H9 (cell line): Measurements from ENCODE around the gene C3orf85. TPM values are rescaled to one million over a fixed set of nuclear protein-coding genes. Genes with fewer than 3 reads are reported as not detected.

ENCODE experiments used
- DNase-seq: peaks from one replicate; pipeline ENCODE4 v3.0.0-alpha.2; 2017
- H2AFZ ChIP-seq: one replicate; pipeline ENCODE4 v1.6.1; 2013; ENCODE audit warnings: mild to moderate bottlenecking, low read length, control low read depth, moderate library complexity
- H2AK5ac ChIP-seq: 2 replicates; pipeline ENCODE4 v1.6.1; 2013; ENCODE audit warnings: low read length, control low read depth, mixed read lengths; ENCODE audit not compliant: insufficient read length
- H2BK120ac ChIP-seq: one replicate; pipeline ENCODE4 v1.6.1; 2013; ENCODE audit warnings: low read depth, mild to moderate bottlenecking, low read length, control low read depth, inconsistent platforms; ENCODE audit not compliant: poor library complexity, severe bottlenecking
- H2BK12ac ChIP-seq: 2 replicates; pipeline ENCODE4 v1.6.1; 2013; ENCODE audit warnings: low read length, control low read depth, mixed read lengths, low read depth; ENCODE audit not compliant: insufficient read length
- H2BK15ac ChIP-seq: 2 replicates; pipeline ENCODE4 v1.6.1; 2013; ENCODE audit warnings: low read depth, low read length, control low read depth
- H2BK20ac ChIP-seq: one replicate; pipeline ENCODE4 v1.6.1; 2013; ENCODE audit warnings: low read depth, mild to moderate bottlenecking, low read length, control low read depth, inconsistent platforms; ENCODE audit not compliant: poor library complexity, severe bottlenecking
- H2BK5ac ChIP-seq: 2 replicates; pipeline ENCODE4 v1.6.1; 2013; ENCODE audit warnings: low read length, control low read depth, mixed read lengths; ENCODE audit not compliant: insufficient read length
- H3K14ac ChIP-seq: 2 replicates; pipeline ENCODE4 v1.6.1; 2013; ENCODE audit warnings: low read length, control low read depth; ENCODE audit not compliant: insufficient read depth
- H3K18ac ChIP-seq: 2 replicates; pipeline ENCODE4 v1.6.1; 2013; ENCODE audit warnings: low read depth, mild to moderate bottlenecking, mixed read lengths, low read length, control low read depth; ENCODE audit not compliant: insufficient read length
- H3K23ac ChIP-seq: 2 replicates; pipeline ENCODE4 v1.6.1; 2013; ENCODE audit warnings: low read length, control low read depth, mixed read lengths, low read depth; ENCODE audit not compliant: insufficient read length
- H3K23me2 ChIP-seq: 2 replicates; pipeline ENCODE4 v1.6.1; 2013; ENCODE audit warnings: low read depth, mild to moderate bottlenecking, mixed read lengths, low read length, control low read depth; ENCODE audit not compliant: insufficient read length, poor library complexity, severe bottlenecking
- H3K27ac ChIP-seq: 2 replicates; pipeline ENCODE4 v1.5.1; 2013; ENCODE audit warnings: low read length, control low read depth, mixed read lengths, low read depth; ENCODE audit not compliant: insufficient read length
- H3K27me3 ChIP-seq: 2 replicates; pipeline ENCODE4 v1.6.1; 2013; ENCODE audit warnings: low read length, control low read depth, inconsistent platforms; ENCODE audit not compliant: insufficient read depth
- H3K4ac ChIP-seq: 2 replicates; pipeline ENCODE4 v1.6.1; 2013; ENCODE audit warnings: low read depth, mild to moderate bottlenecking, control low read depth, inconsistent platforms, low read length, moderate library complexity
- H3K4me1 ChIP-seq: 2 replicates; pipeline ENCODE4 v1.6.1; 2013; ENCODE audit warnings: low read length, control low read depth, inconsistent platforms; ENCODE audit not compliant: insufficient read depth
- H3K4me2 ChIP-seq: 2 replicates; pipeline ENCODE4 v1.6.1; 2013; ENCODE audit warnings: low read length, control low read depth, mixed read lengths; ENCODE audit not compliant: insufficient read length, insufficient read depth
- H3K56ac ChIP-seq: 2 replicates; pipeline ENCODE4 v1.6.1; 2013; ENCODE audit warnings: low read depth, mild to moderate bottlenecking, mixed read lengths, low read length, control low read depth; ENCODE audit not compliant: insufficient read length
- H3K79me1 ChIP-seq: 2 replicates; pipeline ENCODE4 v1.6.1; 2013; ENCODE audit warnings: low read depth, mild to moderate bottlenecking, moderate library complexity, low read length, control low read depth, inconsistent platforms; ENCODE audit not compliant: insufficient read depth, poor library complexity, severe bottlenecking
- H3K79me2 ChIP-seq: 2 replicates; pipeline ENCODE4 v1.6.1; 2013; ENCODE audit warnings: low read length, control low read depth, inconsistent platforms; ENCODE audit not compliant: insufficient read depth
- H3K9ac ChIP-seq: 2 replicates; pipeline ENCODE4 v1.6.1; 2013; ENCODE audit warnings: low read length, control low read depth, mixed read lengths; ENCODE audit not compliant: insufficient read length; ENCODE audit errors: extremely low read depth
- H3K9me3 ChIP-seq: one replicate; pipeline ENCODE4 v1.6.1; 2013; ENCODE audit warnings: low read depth, low read length, inconsistent platforms; ENCODE audit not compliant: control insufficient read depth
- H3T11ph ChIP-seq: one replicate; pipeline ENCODE4 v1.6.1; 2013; ENCODE audit warnings: mild to moderate bottlenecking, low read length, control low read depth, inconsistent platforms
- H4K20me1 ChIP-seq: one replicate; pipeline ENCODE4 v1.6.1; 2013; ENCODE audit not compliant: control insufficient read depth, insufficient read length, insufficient read depth
- H4K5ac ChIP-seq: 2 replicates; pipeline ENCODE4 v1.6.1; 2013; ENCODE audit warnings: low read depth, mild to moderate bottlenecking, mixed read lengths, low read length, control low read depth; ENCODE audit not compliant: insufficient read length
- H4K8ac ChIP-seq: replicated peaks from 2 replicates; pipeline ENCODE4 v1.6.1; 2013; ENCODE audit warnings: low read length, control low read depth, mixed read lengths, low read depth; ENCODE audit not compliant: insufficient read length
- H4K91ac ChIP-seq: 2 replicates; pipeline ENCODE4 v1.6.1; 2013; ENCODE audit warnings: low read depth, mild to moderate bottlenecking, moderate library complexity, mixed read lengths, low read length, control low read depth; ENCODE audit not compliant: insufficient read length
- H3K27ac Mint-ChIP-seq, 3 experiments: 2 replicates in 2 of 3; 3 replicates in 1 of 3; pipeline ENCODE4 v1.8.0; 2020 to 2021; ENCODE audit warnings: mixed read lengths in 3 of 3, mild to moderate bottlenecking in 1 of 3, moderate library complexity in 1 of 3
- H3K27me3 Mint-ChIP-seq: 2 replicates; pipeline ENCODE4 v1.8.0; 2021; ENCODE audit warnings: low read depth, mild to moderate bottlenecking, moderate library complexity, mixed read lengths
- H3K36me3 Mint-ChIP-seq, 3 experiments: 2 replicates in 2 of 3; 3 replicates in 1 of 3; pipeline ENCODE4 v1.8.0; 2020 to 2021; ENCODE audit warnings: low read depth in 3 of 3, mixed read lengths in 3 of 3; ENCODE audit not compliant: insufficient read depth in 1 of 3
- H3K4me1 Mint-ChIP-seq, 2 experiments: 2 replicates each; pipeline ENCODE4 v1.8.0; 2020; ENCODE audit warnings: mixed read lengths in 2 of 2
- H3K4me3 Mint-ChIP-seq, 2 experiments: 2 replicates in 1 of 2; 3 replicates in 1 of 2; pipeline ENCODE4 v1.8.0; 2020 to 2021; ENCODE audit warnings: mild to moderate bottlenecking in 2 of 2, mixed read lengths in 2 of 2, moderate library complexity in 1 of 2
- H3K9me3 Mint-ChIP-seq, 2 experiments: 2 replicates in 1 of 2; 3 replicates in 1 of 2; pipeline ENCODE4 v1.8.0; 2020; ENCODE audit warnings: mild to moderate bottlenecking in 2 of 2, mixed read lengths in 2 of 2, moderate library complexity in 1 of 2
- WGBS: extraction: QIAGEN DNeasy Blood & Tissue Kit; methylation state at CpG from one replicate; pipeline ENCODE4 v1.1.7; 2013; ENCODE audit warnings: missing lambda C conversion rate, low lambda C conversion rate, mixed read lengths; ENCODE audit not compliant: insufficient read length; ENCODE audit errors: extremely low coverage; 5-methylcytosine and 5-hydroxymethylcytosine counted together
- total RNA-seq: library from RNA; stranded (reverse); gene quantifications from 2 replicates; pipeline ENCODE4 v1.2.1, GENCODE V29; 2021
- TF ChIP-seq, protein P1 (sequence below): fragments of 200-600 bp; sonication (generic); conservative IDR thresholded peaks from 3 replicates; pipeline ENCODE4 v1.8.0; 2021; ENCODE audit warnings: antibody characterized with exemption, mild to moderate bottlenecking

Gene C3orf85
- total RNA-seq, 1 experiment from 2014 or later = not detected

DNA sequence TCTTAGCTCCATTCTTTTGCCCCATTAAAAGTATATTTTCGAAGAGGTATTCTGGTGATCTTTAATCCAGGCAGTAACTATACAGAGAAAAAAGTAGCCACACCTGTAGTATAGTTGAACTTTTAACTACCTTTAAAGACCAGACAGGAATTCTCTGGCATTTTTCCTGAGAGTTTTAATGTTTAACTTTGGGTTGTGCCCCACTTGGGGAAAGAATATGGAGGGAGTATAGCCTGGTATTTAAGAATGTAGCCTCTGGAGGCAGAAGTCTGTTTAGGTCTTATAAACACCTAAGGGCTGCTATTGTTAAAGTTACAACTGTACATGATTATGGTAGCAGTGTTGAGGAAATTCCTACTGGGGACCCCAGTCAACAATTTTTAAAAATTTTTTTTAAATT is 19.3 kb downstream of the C3orf85 start:
- no peak overlapping the region for H3K4me2 ChIP-seq
- H3K4me1 Mint-ChIP-seq = no peaks in the 10 kb centered on the region
- no peak overlapping the region for H2BK15ac ChIP-seq
- no peaks in the 10 kb centered on the region for H4K20me1 ChIP-seq
- TF ChIP-seq, protein P1, sequence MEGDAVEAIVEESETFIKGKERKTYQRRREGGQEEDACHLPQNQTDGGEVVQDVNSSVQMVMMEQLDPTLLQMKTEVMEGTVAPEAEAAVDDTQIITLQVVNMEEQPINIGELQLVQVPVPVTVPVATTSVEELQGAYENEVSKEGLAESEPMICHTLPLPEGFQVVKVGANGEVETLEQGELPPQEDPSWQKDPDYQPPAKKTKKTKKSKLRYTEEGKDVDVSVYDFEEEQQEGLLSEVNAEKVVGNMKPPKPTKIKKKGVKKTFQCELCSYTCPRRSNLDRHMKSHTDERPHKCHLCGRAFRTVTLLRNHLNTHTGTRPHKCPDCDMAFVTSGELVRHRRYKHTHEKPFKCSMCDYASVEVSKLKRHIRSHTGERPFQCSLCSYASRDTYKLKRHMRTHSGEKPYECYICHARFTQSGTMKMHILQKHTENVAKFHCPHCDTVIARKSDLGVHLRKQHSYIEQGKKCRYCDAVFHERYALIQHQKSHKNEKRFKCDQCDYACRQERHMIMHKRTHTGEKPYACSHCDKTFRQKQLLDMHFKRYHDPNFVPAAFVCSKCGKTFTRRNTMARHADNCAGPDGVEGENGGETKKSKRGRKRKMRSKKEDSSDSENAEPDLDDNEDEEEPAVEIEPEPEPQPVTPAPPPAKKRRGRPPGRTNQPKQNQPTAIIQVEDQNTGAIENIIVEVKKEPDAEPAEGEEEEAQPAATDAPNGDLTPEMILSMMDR = no peak
- H3K14ac ChIP-seq = no peak overlapping the region
- H3K27me3 ChIP-seq = no peaks in the 10 kb centered on the region
- H3K36me3 Mint-ChIP-seq = peaks cover 0 to 4% (median 0%) of the 10 kb centered on the region in 3 experiments; a peak in 3 of 7 replicates
- H4K5ac ChIP-seq = no peak overlapping the region
- H3K56ac ChIP-seq = no peak overlapping the region
- no peak overlapping the region for H2BK120ac ChIP-seq
- H2BK20ac ChIP-seq = no peak overlapping the region
- H3K18ac ChIP-seq = no peak overlapping the region
- no peaks in the 10 kb centered on the region for H3K4me1 ChIP-seq
- no peaks in the 10 kb centered on the region for H3K9me3 ChIP-seq
- H3K79me2 ChIP-seq = no peaks in the 10 kb centered on the region
- H2BK12ac ChIP-seq = no peak overlapping the region
- no peak overlapping the region for H3T11ph ChIP-seq
- H2BK5ac ChIP-seq = no peak overlapping the region
- no peak overlapping the region for H2AFZ ChIP-seq
- no peak overlapping the region for H3K27ac ChIP-seq
- H4K91ac ChIP-seq = no peak overlapping the region
- no peaks in the 10 kb centered on the region; the same call in 1 of the 2 replicates for H3K27me3 Mint-ChIP-seq
- H3K9me3 Mint-ChIP-seq = peaks cover 0 to 6% of the 10 kb centered on the region in 2 experiments; a peak in 2 of 5 replicates
- no peak overlapping the region for H3K23ac ChIP-seq
- WGBS = no CpG with 5 or more reads among the region's 1 CpG
- H3K27ac Mint-ChIP-seq = no peak overlapping the region
- DNase-seq = no peak
- no peak overlapping the region for H3K4ac ChIP-seq
- no peaks in the 10 kb centered on the region for H3K79me1 ChIP-seq
- H3K23me2 ChIP-seq = no peaks in the 10 kb centered on the region
- no peak overlapping the region for H3K9ac ChIP-seq
- no peak overlapping the region for H4K8ac ChIP-seq
- H3K4me3 Mint-ChIP-seq = no peak overlapping the region
- H2AK5ac ChIP-seq = no peak overlapping the region
